Smooth muscle cell (in vitro differentiated cells): ENCODE measurements around the gene SERPINA4. TPM values are rescaled to one million over a fixed set of nuclear protein-coding genes. Genes with fewer than 3 reads are reported as not detected.

ENCODE experiments used
- DNase-seq: peaks from one replicate; lab custom pipeline; 2025; ENCODE audit not compliant: unreplicated experiment; lab: John Stamatoyannopoulos, UW
- H2AFZ ChIP-seq: fragments of 200-600 bp; sonication (generic); 2 replicates; pipeline ENCODE4 v1.6.0; 2016; ENCODE audit warnings: antibody characterized with exemption, low read depth, mild to moderate bottlenecking
- H3F3A ChIP-seq: fragments of 200-600 bp; sonication (generic); 2 replicates; pipeline ENCODE4 v1.6.0; 2017; ENCODE audit warnings: antibody characterized with exemption, low read depth
- H3K27ac ChIP-seq: fragments of 200-600 bp; sonication (generic); 2 replicates; pipeline ENCODE4 v1.5.1; 2016; ENCODE audit warnings: low read depth, mild to moderate bottlenecking
- H3K27me3 ChIP-seq: fragments of 200-600 bp; sonication (generic); 2 replicates; pipeline ENCODE4 v1.6.1; 2016; ENCODE audit warnings: low read depth, mild to moderate bottlenecking
- H3K36me3 ChIP-seq: fragments of 200-600 bp; sonication (generic); 2 replicates; pipeline ENCODE4 v1.5.1; 2016; ENCODE audit warnings: low read depth
- H3K4me1 ChIP-seq: fragments of 200-600 bp; sonication (generic); 2 replicates; pipeline ENCODE4 v1.5.1; 2016; ENCODE audit warnings: low read depth
- H3K4me2 ChIP-seq: fragments of 200-600 bp; sonication (generic); 2 replicates; pipeline ENCODE4 v1.6.0; 2016; ENCODE audit warnings: mild to moderate bottlenecking
- H3K4me3 ChIP-seq: fragments of 200-600 bp; sonication (generic); 2 replicates; pipeline ENCODE4 v1.5.1; 2016; ENCODE audit warnings: mild to moderate bottlenecking
- H3K79me2 ChIP-seq: fragments of 200-600 bp; sonication (generic); 2 replicates; pipeline ENCODE4 v1.6.0; 2016; ENCODE audit warnings: low read depth, mild to moderate bottlenecking
- H3K9ac ChIP-seq: fragments of 200-600 bp; sonication (generic); 2 replicates; pipeline ENCODE4 v1.6.0; 2016; ENCODE audit warnings: low read depth
- H3K9me3 ChIP-seq: fragments of 200-600 bp; sonication (generic); replicated peaks from 2 replicates; pipeline ENCODE4 v1.5.1; 2016; ENCODE audit warnings: low read depth
- H4K20me1 ChIP-seq: fragments of 200-600 bp; sonication (generic); 2 replicates; pipeline ENCODE4 v1.6.0; 2016; ENCODE audit warnings: low read depth
- CTCF ChIP-seq: fragments of 200-600 bp; sonication (generic); IDR thresholded peaks from 2 replicates; pipeline ENCODE4 v1.5.1; 2017; ENCODE audit warnings: borderline replicate concordance, mild to moderate bottlenecking, antibody characterized with exemption; ENCODE audit not compliant: insufficient read depth, poor library complexity, severe bottlenecking
- WGBS: methylation state at CpG from one replicate; pipeline ENCODE4 v1.1.7; 2016; ENCODE audit warnings: low lambda C conversion rate; 5-methylcytosine and 5-hydroxymethylcytosine counted together
- polyA plus RNA-seq: library from polyadenylated mRNA; unstranded; fragments of >200 nt; fragmentation: Nextera tagmentation; extraction: Ambion mirVana; gene quantifications from 2 replicates; pipeline ENCODE4 v1.2.1, GENCODE V29; 2016
- total RNA-seq: library from RNA; depleted of rRNA; stranded (reverse); fragments of >200 nt; gene quantifications from 2 replicates; pipeline ENCODE4 v1.2.3, GENCODE V29; 2014

The SERPINA4 gene
- total and polyA plus RNA-seq, 2 experiments from 2014 or later = not detected

GRCh38 chr14:94599656-94600004 lies 38.4 kb downstream of the SERPINA4 start:
- H3K9ac ChIP-seq = no peak overlapping the region
- DNase-seq = no peak
- peak overlapping the region; percentile 62 for H3K27ac ChIP-seq
- H4K20me1 ChIP-seq = no peaks in the 10 kb centered on the region
- no peak overlapping the region for H3K4me2 ChIP-seq
- no peaks in the 10 kb centered on the region for H3K27me3 ChIP-seq
- H3K36me3 ChIP-seq = no peaks in the 10 kb centered on the region
- H2AFZ ChIP-seq = no peak overlapping the region
- no peak overlapping the region for H3K4me3 ChIP-seq
- H3F3A ChIP-seq = no peaks in the 10 kb centered on the region
- H3K9me3 ChIP-seq = no peaks in the 10 kb centered on the region
- 85% methylated on average over 3 of the region's 3 CpGs for WGBS
- H3K79me2 ChIP-seq = no peaks in the 10 kb centered on the region
- TF ChIP-seq CTCF = no peak
- H3K4me1 ChIP-seq = peaks cover 3% of the 10 kb centered on the region

DNA sequence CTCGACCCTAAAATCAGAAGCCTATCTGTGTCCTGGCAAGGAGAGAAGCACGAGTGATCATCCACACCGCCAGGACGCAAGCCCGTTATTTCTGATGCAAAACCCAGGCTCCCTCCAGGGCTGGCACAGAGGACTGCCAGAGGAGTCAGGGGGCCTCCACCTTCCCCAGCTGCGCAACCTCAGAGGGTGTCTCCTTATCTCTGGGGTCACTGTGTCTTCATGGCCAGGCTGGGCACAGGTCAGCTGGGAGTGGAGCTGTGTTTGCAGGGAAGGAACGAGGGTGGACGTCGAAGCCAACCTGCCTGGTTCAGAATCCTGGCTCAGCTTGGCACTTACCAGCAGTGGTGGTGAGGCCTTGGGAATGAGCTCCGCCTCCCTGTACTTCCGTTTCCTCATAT lies 38.9 kb downstream of the SERPINA4 start:
- no peaks in the 10 kb centered on the region for H3K27me3 ChIP-seq
- H3K27ac ChIP-seq = peak overlapping the region; percentile 93
- no peak for TF ChIP-seq CTCF
- no peak overlapping the region for H3K4me2 ChIP-seq
- no peaks in the 10 kb centered on the region for H4K20me1 ChIP-seq
- H3K79me2 ChIP-seq = no peaks in the 10 kb centered on the region
- no peak overlapping the region for H3K4me3 ChIP-seq
- 95% methylated on average over 11 of the region's 11 CpGs for WGBS
- no peaks in the 10 kb centered on the region for H3K36me3 ChIP-seq
- no peaks in the 10 kb centered on the region for H3F3A ChIP-seq
- peaks cover 3% of the 10 kb centered on the region for H3K4me1 ChIP-seq
- no peak overlapping the region for H2AFZ ChIP-seq
- DNase-seq = no peak
- H3K9ac ChIP-seq = no peak overlapping the region
- no peaks in the 10 kb centered on the region for H3K9me3 ChIP-seq

DNA sequence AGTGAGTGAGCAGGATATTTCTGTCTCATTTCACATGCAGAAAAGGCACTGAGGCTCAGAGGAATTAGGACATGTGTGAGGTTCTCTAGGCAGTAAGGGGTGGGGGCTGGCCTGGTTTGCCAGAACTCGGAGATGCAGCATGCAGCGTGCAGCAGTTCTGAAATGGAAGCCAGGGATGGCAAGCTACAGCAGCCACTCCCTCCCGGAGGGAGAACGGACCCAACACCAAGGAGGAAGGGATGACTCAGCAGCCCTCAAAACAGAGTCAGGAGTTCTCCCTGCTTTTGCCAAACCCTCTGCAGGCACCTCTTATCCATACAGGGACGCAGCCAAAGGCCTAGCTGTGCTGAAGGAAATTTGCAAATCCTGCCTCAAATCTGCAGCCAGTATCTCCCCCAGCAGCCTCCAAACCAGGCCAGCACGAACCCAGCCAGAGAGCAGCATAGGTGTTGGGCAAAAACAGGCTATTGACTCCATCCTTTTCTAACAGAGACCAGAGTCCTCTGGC lies 40.7 kb downstream of the SERPINA4 start:
- DNase-seq = no peak
- no peaks in the 10 kb centered on the region for H3F3A ChIP-seq
- no peaks in the 10 kb centered on the region for H3K79me2 ChIP-seq
- TF ChIP-seq CTCF = no peak
- H2AFZ ChIP-seq = peak overlapping the region; percentile 9
- 11% methylated on average over 6 of the region's 6 CpGs for WGBS
- H3K27ac ChIP-seq = peak overlapping the region; percentile 30
- no peak overlapping the region for H3K4me3 ChIP-seq
- H3K9ac ChIP-seq = no peak overlapping the region
- peaks cover 3% of the 10 kb centered on the region for H3K4me1 ChIP-seq
- no peaks in the 10 kb centered on the region for H3K27me3 ChIP-seq
- H3K36me3 ChIP-seq = no peaks in the 10 kb centered on the region
- H4K20me1 ChIP-seq = no peaks in the 10 kb centered on the region
- H3K9me3 ChIP-seq = no peaks in the 10 kb centered on the region
- H3K4me2 ChIP-seq = peak overlapping the region; percentile 61

GRCh38 chr14:94602722-94603121 lies 41.5 kb downstream of the SERPINA4 start:
- H3K9me3 ChIP-seq = no peaks in the 10 kb centered on the region
- H3K4me3 ChIP-seq = no peak overlapping the region
- no peak for DNase-seq
- no peaks in the 10 kb centered on the region for H3K36me3 ChIP-seq
- no peak for TF ChIP-seq CTCF
- 93% methylated on average over 5 of the region's 5 CpGs for WGBS
- H3F3A ChIP-seq = no peaks in the 10 kb centered on the region
- H3K4me2 ChIP-seq = no peak overlapping the region
- no peak overlapping the region for H3K9ac ChIP-seq
- peaks cover 3% of the 10 kb centered on the region for H3K4me1 ChIP-seq
- no peaks in the 10 kb centered on the region for H3K27me3 ChIP-seq
- H3K27ac ChIP-seq = no peak overlapping the region
- H3K79me2 ChIP-seq = no peaks in the 10 kb centered on the region
- no peaks in the 10 kb centered on the region for H4K20me1 ChIP-seq
- no peak overlapping the region for H2AFZ ChIP-seq
